SK-N-SH (cell line): ENCODE data around the gene TRAK1.

Experiments used
- CHD2 ChIP-seq: fragments of 150-350 bp; IDR thresholded peaks from 2 replicates; pipeline ENCODE4 v1.6.1; 2018; ENCODE audit warnings: low read length; ENCODE audit not compliant: partially characterized antibody
- CTCF ChIP-seq: fragments of 200-600 bp; sonication (generic); IDR thresholded peaks from 2 replicates; pipeline ENCODE4 v1.6.1; 2017; ENCODE audit warnings: antibody characterized with exemption, mild to moderate bottlenecking, moderate library complexity
- EP300 ChIP-seq, 2 experiments: IDR thresholded peaks; 2 replicates each; pipeline versions ENCODE4 v1.4.0 to v1.6.1; 2012; ENCODE audit warnings: borderline replicate concordance in 1 of 2, low read depth in 1 of 2, low read length in 1 of 2
- MAX ChIP-seq: IDR thresholded peaks from 2 replicates; pipeline ENCODE4 v1.4.0; 2012; ENCODE audit warnings: low read depth
- PBX3 ChIP-seq: IDR thresholded peaks from 2 replicates; pipeline ENCODE4; 2012
- POLR2AphosphoS5 ChIP-seq: IDR thresholded peaks from 2 replicates; pipeline ENCODE4 v1.6.1; 2012; ENCODE audit warnings: low read depth, low read length
- REST ChIP-seq: IDR thresholded peaks from 2 replicates; pipeline ENCODE4 v1.6.1; 2012; ENCODE audit warnings: mild to moderate bottlenecking, low read depth, low read length, moderate library complexity

- TF ChIP-seq CTCF (no peak), POLR2AphosphoS5 (no peak), EP300 (IDR thresholded peaks at IDR 0.05; ENCODE audit: borderline replicate concordance in 1 of 2, low read depth in 1 of 2, low read length in 1 of 2) (no peak), MAX (no peak), CHD2 (no peak), REST (no peak), PBX3 (no peak)
Observed at GRCh38 chr3:42133500-42134298, 42.5 kb downstream of the TRAK1 start.
